GM10266 (cell line): ENCODE measurements around the gene CENPQ.

ENCODE experiments used
- DNase-seq: peaks from one replicate; pipeline ENCODE4 v3.0.0; 2012; ENCODE audit errors: extremely low spot score
- CTCF ChIP-seq: IDR thresholded peaks from 2 replicates; pipeline ENCODE4 v1.5.1; 2012; ENCODE audit warnings: mild to moderate bottlenecking, low read depth; ENCODE audit not compliant: control insufficient read depth, insufficient read depth; ENCODE audit errors: missing control alignments

Gene CENPQ

GRCh38 chr6:49506569-49507111 lies 43.5 kb downstream of the CENPQ start:
- no peak for TF ChIP-seq CTCF
- DNase-seq = no peak

GRCh38 chr6:49509342-49509741 lies 46.2 kb downstream of the CENPQ start:
- no peak for TF ChIP-seq CTCF
- DNase-seq = no peak

GRCh38 chr6:49513153-49513989 lies 50.2 kb downstream of the CENPQ start:
- TF ChIP-seq CTCF = no peak
- no peak for DNase-seq

GRCh38 chr6:49514571-49515484 lies 51.7 kb downstream of the CENPQ start:
- TF ChIP-seq CTCF = no peak
- no peak for DNase-seq

GRCh38 chr6:49515485-49516146 lies 52.4 kb downstream of the CENPQ start:
- TF ChIP-seq CTCF = no peak
- no peak for DNase-seq

- TF ChIP-seq CTCF = no peak
- no peak for DNase-seq
These were observed 53.0 kb downstream of the CENPQ start for GRCh38 chr6:49516147-49516505.
